ENCODE results near the gene BLVRA. TPM values are rescaled to one million over a fixed set of nuclear protein-coding genes. Genes with fewer than 3 reads are reported as not detected.

Gene BLVRA
- total RNA-seq, 1 donor from 2014 or later, result 36.1 TPM

GRCh38 chr7:43838201-43838658 lies 79.8 kb downstream of the BLVRA start:
- H3K9me3 ChIP-seq, result no peaks in the 10 kb centered on the region
- TF ChIP-seq CTCF (IDR thresholded peaks at IDR 0.05), result no peak
- DNase-seq (ENCODE audit: low spot score in 2 of 2), result no peak
- H3K27me3 ChIP-seq, result no peaks in the 10 kb centered on the region
- H3K36me3 ChIP-seq, result no peaks in the 10 kb centered on the region
- no peak overlapping the region for H3K27ac ChIP-seq
- intact Hi-C loops (cut with DNase I), result loop anchor here (2.0 to 5.0 kb wide), 4 partner anchors 81 to 255 kb away; partner anchors contain the start of genes BLVRA, COA1 and STK17A
- peaks cover 0 to 3% of the 10 kb centered on the region in 2 donors for H3K4me1 ChIP-seq
- H3K4me3 ChIP-seq, result peak overlapping the region in 1 of 2 donors; percentile 47

- no peaks in the 10 kb centered on the region for H3K36me3 ChIP-seq
- DNase-seq (ENCODE audit: low spot score in 2 of 2), result no peak
- no peaks in the 10 kb centered on the region for H3K27me3 ChIP-seq
- TF ChIP-seq CTCF (IDR thresholded peaks at IDR 0.05), result no peak
- no peak overlapping the region for H3K27ac ChIP-seq
- no peaks in the 10 kb centered on the region for H3K9me3 ChIP-seq
- intact Hi-C loops (cut with DNase I), result no loop called here
- H3K4me3 ChIP-seq, result no peak overlapping the region
- peaks cover 0 to 3% of the 10 kb centered on the region in 2 donors for H3K4me1 ChIP-seq
Measured at GRCh38 chr7:43843296-43843695, 84.8 kb downstream of the BLVRA start.

GRCh38 chr7:43844257-43844656 lies 85.8 kb downstream of the BLVRA start:
- Histone ChIP-seq H3K27ac (no peak overlapping the region), H3K9me3 (no peaks in the 10 kb centered on the region), H3K4me1 (no peaks in the 10 kb centered on the region), H3K4me3 (no peak overlapping the region), H3K27me3 (no peaks in the 10 kb centered on the region), H3K36me3 (no peaks in the 10 kb centered on the region)
- DNase-seq (ENCODE audit: low spot score in 2 of 2), result no peak
- intact Hi-C loops (cut with DNase I), result no loop called here
- TF ChIP-seq CTCF (IDR thresholded peaks at IDR 0.05), result no peak

GRCh38 chr7:43844662-43845061 lies 86.2 kb downstream of the BLVRA start:
- intact Hi-C loops (cut with DNase I), result no loop called here
- Histone ChIP-seq H3K27ac (no peak overlapping the region), H3K27me3 (no peaks in the 10 kb centered on the region), H3K36me3 (no peaks in the 10 kb centered on the region), H3K9me3 (no peaks in the 10 kb centered on the region), H3K4me1 (no peaks in the 10 kb centered on the region), H3K4me3 (no peak overlapping the region)
- no peak for DNase-seq (ENCODE audit: low spot score in 2 of 2)
- no peak for TF ChIP-seq CTCF (IDR thresholded peaks at IDR 0.05)

- intact Hi-C loops (cut with DNase I), result no loop called here
- DNase-seq (ENCODE audit: low spot score in 2 of 2), result no peak
- Histone ChIP-seq H3K9me3 (no peaks in the 10 kb centered on the region), H3K27ac (no peak overlapping the region), H3K4me3 (no peak overlapping the region), H3K36me3 (no peaks in the 10 kb centered on the region), H3K27me3 (no peaks in the 10 kb centered on the region), H3K4me1 (no peaks in the 10 kb centered on the region)
- TF ChIP-seq CTCF (IDR thresholded peaks at IDR 0.05), result no peak
Measured at GRCh38 chr7:43847496-43847895, 89.0 kb downstream of the BLVRA start.

GRCh38 chr7:43849047-43849446 lies 90.6 kb downstream of the BLVRA start:
- H3K9me3 ChIP-seq, result no peaks in the 10 kb centered on the region
- no peak for DNase-seq (ENCODE audit: low spot score in 2 of 2)
- H3K4me3 ChIP-seq, result no peak overlapping the region
- no peak for TF ChIP-seq CTCF (IDR thresholded peaks at IDR 0.05)
- H3K4me1 ChIP-seq, result no peaks in the 10 kb centered on the region
- intact Hi-C loops (cut with DNase I), result no loop called here
- no peaks in the 10 kb centered on the region for H3K27me3 ChIP-seq
- H3K36me3 ChIP-seq, result no peaks in the 10 kb centered on the region
- H3K27ac ChIP-seq, result no peak overlapping the region
